ENCODE measurements around the gene ZER1. TPM values are rescaled to one million over a fixed set of nuclear protein-coding genes. Genes with fewer than 3 reads are reported as not detected.

ZER1 gene
- total and polyA plus RNA-seq, 8 donors, result 16.3 to 214 (median 40.9) TPM

GRCh38 chr9:128773049-128773448 lies 1.3 kb upstream of the ZER1 start:
- intact Hi-C loops (cut with DNase I; ENCODE audit: low total_unique reads), result no loop called here
- Histone ChIP-seq H3K9me3 (peaks cover 0 to 9% (median 3%) of the 10 kb centered on the region in 4 donors), H3K4me3 (no peak overlapping the region), H3K36me3 (peaks cover 0 to 4% (median under 1%) of the 10 kb centered on the region in 4 donors), H3K27ac (no peak overlapping the region), H3K27me3 (no peaks in the 10 kb centered on the region), H3K4me1 (peaks cover 13 to 37% (median 35%) of the 10 kb centered on the region in 4 donors)
- TF ChIP-seq EP300 (IDR thresholded peaks at IDR 0.05) (no peak), POLR2A (IDR thresholded peaks at IDR 0.05) (no peak), CTCF (IDR thresholded peaks at IDR 0.05) (no peak), POLR2AphosphoS5 (IDR thresholded peaks at IDR 0.05) (no peak)
- no peak for DNase-seq
- 72 to 82% (median 78%) methylated on average over 5 of the region's 5 CpGs for WGBS, 5 donors

- 0 to 3% (median 1%) methylated on average over 18 to 28 of the region's 28 CpGs for WGBS, 5 donors
- peak overlapping the region; percentile 69 to 97 (median 96) for H3K4me3 ChIP-seq
- peaks cover 0 to 8% (median 3%) of the 10 kb centered on the region in 4 donors for H3K9me3 ChIP-seq
- peaks cover 0 to 13% (median 9%) of the 10 kb centered on the region in 4 donors for H3K36me3 ChIP-seq
- TF ChIP-seq CTCF (IDR thresholded peaks at IDR 0.05), result no peak
- no peak for TF ChIP-seq POLR2A (IDR thresholded peaks at IDR 0.05)
- TF ChIP-seq EP300 (IDR thresholded peaks at IDR 0.05), result no peak
- TF ChIP-seq POLR2AphosphoS5 (IDR thresholded peaks at IDR 0.05), result no peak
- no peaks in the 10 kb centered on the region for H3K27me3 ChIP-seq
- DNase-seq, result peak in 1 of 2 donors; percentile 65
- peak overlapping the region; percentile 91 to 94 (median 94) for H3K27ac ChIP-seq
- intact Hi-C loops (cut with DNase I; ENCODE audit: low total_unique reads), result no loop called here
- peaks cover 13 to 42% (median 35%) of the 10 kb centered on the region in 4 donors for H3K4me1 ChIP-seq
Observed at GRCh38 chr9:128771094-128771721, 519 bp downstream of the ZER1 start.

GRCh38 chr9:128770286-128771030 lies 1.3 kb downstream of the ZER1 start:
- Histone ChIP-seq H3K4me3 (peak overlapping the region; percentile 69 to 97 (median 96)), H3K36me3 (peaks cover 0 to 20% (median 12%) of the 10 kb centered on the region in 4 donors), H3K27ac (peak overlapping the region; percentile 91 to 94 (median 94)), H3K4me1 (peaks cover 13 to 42% (median 38%) of the 10 kb centered on the region in 4 donors), H3K9me3 (peaks cover 0 to under 1% (median 0%) of the 10 kb centered on the region in 4 donors), H3K27me3 (no peaks in the 10 kb centered on the region)
- TF ChIP-seq CTCF (IDR thresholded peaks at IDR 0.05) (no peak), POLR2AphosphoS5 (IDR thresholded peaks at IDR 0.05) (no peak), POLR2A (IDR thresholded peaks at IDR 0.05) (no peak), EP300 (IDR thresholded peaks at IDR 0.05) (no peak)
- intact Hi-C loops (cut with DNase I; ENCODE audit: low total_unique reads), result no loop called here
- DNase-seq, result no peak
- 59 to 69% (median 62%) methylated on average over 11 of the region's 11 CpGs for WGBS, 5 donors

- intact Hi-C loops (cut with DNase I; ENCODE audit: low total_unique reads), result no loop called here
- no peak overlapping the region for H3K4me3 ChIP-seq
- H3K4me1 ChIP-seq, result peaks cover 13 to 42% (median 39%) of the 10 kb centered on the region in 4 donors
- no peaks in the 10 kb centered on the region for H3K27me3 ChIP-seq
- no peak for TF ChIP-seq CTCF (IDR thresholded peaks at IDR 0.05)
- TF ChIP-seq POLR2AphosphoS5 (IDR thresholded peaks at IDR 0.05), result no peak
- no peak for TF ChIP-seq EP300 (IDR thresholded peaks at IDR 0.05)
- no peak for TF ChIP-seq POLR2A (IDR thresholded peaks at IDR 0.05)
- H3K36me3 ChIP-seq, result peaks cover 0 to 29% (median 23%) of the 10 kb centered on the region in 4 donors
- H3K27ac ChIP-seq, result no peak overlapping the region
- H3K9me3 ChIP-seq, result no peaks in the 10 kb centered on the region
- DNase-seq, result no peak
- WGBS, 5 donors, result 84 to 94% (median 87%) methylated on average over 6 of the region's 6 CpGs
Observed at GRCh38 chr9:128768606-128769005, 3.1 kb downstream of the ZER1 start.
